ENCODE data around the gene MAP9. TPM values are rescaled to one million over a fixed set of nuclear protein-coding genes. Genes with fewer than 3 reads are reported as not detected.

MAP9 gene
- total and polyA plus RNA-seq, 7 donors: 0.08 to 0.90 (median 0.39) TPM

- WGBS, 3 donors: 71 to 82% (median 76%) methylated on average over 1 of the region's 1 CpG
- H3K4me1 ChIP-seq: no peaks in the 10 kb centered on the region
- H3K27me3 ChIP-seq (ENCODE audit: insufficient read depth in 3 of 3, low read length in 2 of 3): peaks cover 0 to 2% (median 0%) of the 10 kb centered on the region in 3 donors
- no peak overlapping the region for H3K27ac ChIP-seq
- no peak for DNase-seq
- H3K36me3 ChIP-seq (ENCODE audit: insufficient read depth in 1 of 2, low read depth in 1 of 2): no peaks in the 10 kb centered on the region
- no peaks in the 10 kb centered on the region for H3K9me3 ChIP-seq
- no peak for ATAC-seq
- H3K4me3 ChIP-seq: no peak overlapping the region
- TF ChIP-seq, protein P1, sequence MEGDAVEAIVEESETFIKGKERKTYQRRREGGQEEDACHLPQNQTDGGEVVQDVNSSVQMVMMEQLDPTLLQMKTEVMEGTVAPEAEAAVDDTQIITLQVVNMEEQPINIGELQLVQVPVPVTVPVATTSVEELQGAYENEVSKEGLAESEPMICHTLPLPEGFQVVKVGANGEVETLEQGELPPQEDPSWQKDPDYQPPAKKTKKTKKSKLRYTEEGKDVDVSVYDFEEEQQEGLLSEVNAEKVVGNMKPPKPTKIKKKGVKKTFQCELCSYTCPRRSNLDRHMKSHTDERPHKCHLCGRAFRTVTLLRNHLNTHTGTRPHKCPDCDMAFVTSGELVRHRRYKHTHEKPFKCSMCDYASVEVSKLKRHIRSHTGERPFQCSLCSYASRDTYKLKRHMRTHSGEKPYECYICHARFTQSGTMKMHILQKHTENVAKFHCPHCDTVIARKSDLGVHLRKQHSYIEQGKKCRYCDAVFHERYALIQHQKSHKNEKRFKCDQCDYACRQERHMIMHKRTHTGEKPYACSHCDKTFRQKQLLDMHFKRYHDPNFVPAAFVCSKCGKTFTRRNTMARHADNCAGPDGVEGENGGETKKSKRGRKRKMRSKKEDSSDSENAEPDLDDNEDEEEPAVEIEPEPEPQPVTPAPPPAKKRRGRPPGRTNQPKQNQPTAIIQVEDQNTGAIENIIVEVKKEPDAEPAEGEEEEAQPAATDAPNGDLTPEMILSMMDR (IDR thresholded peaks at IDR 0.05): no peak
- intact Hi-C loops (cut with DNase I): no loop called here
Observed at GRCh38 chr4:155413451-155413850, 36.7 kb upstream of the MAP9 start.

GRCh38 chr4:155411546-155411945, 34.8 kb upstream of the MAP9 start:
- intact Hi-C loops (cut with DNase I): no loop called here
- WGBS, 3 donors: 62 to 70% (median 62%) methylated on average over 2 of the region's 2 CpGs
- ATAC-seq: no peak

DNA sequence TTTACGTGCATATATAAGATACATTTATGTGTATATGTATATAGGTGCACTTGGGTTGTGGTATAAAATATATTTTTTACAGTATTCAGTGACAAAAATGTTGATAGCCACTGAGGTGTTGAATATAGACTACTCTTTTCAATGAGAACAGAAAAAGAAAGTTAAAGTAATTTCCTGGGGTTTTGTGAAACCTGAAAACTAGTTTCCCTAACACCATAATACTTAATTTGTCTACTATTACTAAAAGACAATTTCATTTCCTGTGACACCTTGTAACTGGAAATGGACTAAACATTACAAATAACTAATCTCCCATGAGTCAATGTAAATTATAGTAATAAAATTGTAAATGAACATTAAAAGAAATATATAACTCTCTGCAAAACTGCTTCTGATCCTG, 32.0 kb upstream of the MAP9 start:
- H3K27me3 ChIP-seq (ENCODE audit: insufficient read depth in 3 of 3, low read length in 2 of 3): peaks cover 0 to 2% (median 0%) of the 10 kb centered on the region in 3 donors
- intact Hi-C loops (cut with DNase I): loop anchor here in 1 of 2 donors (10.0 kb wide), 1 partner anchor 546 kb away; the partner anchor contains the start of gene CTSO
- ATAC-seq (no peak), DNase-seq (no peak)
- no peaks in the 10 kb centered on the region for H3K9me3 ChIP-seq
- WGBS, 3 donors: 77 to 86% (median 86%) methylated on average over 1 of the region's 1 CpG
- TF ChIP-seq, protein P1 (IDR thresholded peaks at IDR 0.05): no peak
- no peaks in the 10 kb centered on the region for H3K36me3 ChIP-seq (ENCODE audit: insufficient read depth in 1 of 2, low read depth in 1 of 2)
- H3K27ac ChIP-seq: no peak overlapping the region
- H3K4me3 ChIP-seq: no peak overlapping the region
- H3K4me1 ChIP-seq: no peaks in the 10 kb centered on the region

More at GRCh38 chr4:155411546-155411945, 34.8 kb upstream of the MAP9 start:
- peaks cover 0 to 2% (median 0%) of the 10 kb centered on the region in 3 donors for H3K27me3 ChIP-seq (ENCODE audit: insufficient read depth in 3 of 3, low read length in 2 of 3)
- H3K9me3 ChIP-seq: no peaks in the 10 kb centered on the region
- TF ChIP-seq, protein P1 (IDR thresholded peaks at IDR 0.05): no peak
- H3K36me3 ChIP-seq (ENCODE audit: insufficient read depth in 1 of 2, low read depth in 1 of 2): no peaks in the 10 kb centered on the region
- no peak overlapping the region for H3K4me3 ChIP-seq
- no peak overlapping the region for H3K27ac ChIP-seq
- no peak for DNase-seq
- H3K4me1 ChIP-seq: no peaks in the 10 kb centered on the region

GRCh38 chr4:155407480-155407879, 30.7 kb upstream of the MAP9 start:
- ATAC-seq (no peak), DNase-seq (no peak)
- Histone ChIP-seq H3K9me3 (no peaks in the 10 kb centered on the region), H3K4me1 (no peaks in the 10 kb centered on the region), H3K4me3 (no peak overlapping the region), H3K36me3 (ENCODE audit: insufficient read depth in 1 of 2, low read depth in 1 of 2) (no peaks in the 10 kb centered on the region), H3K27ac (no peak overlapping the region), H3K27me3 (ENCODE audit: insufficient read depth in 3 of 3, low read length in 2 of 3) (peaks cover 0 to 2% (median 0%) of the 10 kb centered on the region in 3 donors)
- intact Hi-C loops (cut with DNase I): loop anchor here in 1 of 2 donors (10.0 kb wide), 1 partner anchor 547 kb away; the partner anchor contains the start of gene CTSO
- 64 to 71% (median 66%) methylated on average over 1 of the region's 1 CpG for WGBS, 3 donors
- TF ChIP-seq, protein P1 (IDR thresholded peaks at IDR 0.05): no peak

- H3K27me3 ChIP-seq (ENCODE audit: insufficient read depth in 3 of 3, low read length in 2 of 3): no peaks in the 10 kb centered on the region
- H3K27ac ChIP-seq: no peak overlapping the region
- TF ChIP-seq, protein P1 (IDR thresholded peaks at IDR 0.05): no peak
- H3K9me3 ChIP-seq: no peaks in the 10 kb centered on the region
- no peak overlapping the region for H3K4me3 ChIP-seq
- no peaks in the 10 kb centered on the region for H3K36me3 ChIP-seq (ENCODE audit: insufficient read depth in 1 of 2, low read depth in 1 of 2)
- H3K4me1 ChIP-seq: no peaks in the 10 kb centered on the region
- 42 to 56% (median 43%) methylated on average over 2 of the region's 2 CpGs for WGBS, 3 donors
- intact Hi-C loops (cut with DNase I): loop anchor here in 1 of 2 donors (10.0 kb wide), 1 partner anchor 550 kb away; the partner anchor contains the start of gene CTSO
- ATAC-seq (no peak), DNase-seq (no peak)
Observed at GRCh38 chr4:155405059-155405458, 28.3 kb upstream of the MAP9 start.
